ENCODE results near the gene C7orf57. TPM values are rescaled to one million over a fixed set of nuclear protein-coding genes. Genes with fewer than 3 reads are reported as not detected.

C7orf57 gene
- total and polyA plus RNA-seq, 2 donors (not counting 3 experiments of a cell fraction or from before 2014, with no cell fraction given) = not detected

GRCh38 chr7:48035967-48036478 lies 680 bp downstream of the C7orf57 start:
- H3K9ac ChIP-seq (replicated peaks; ENCODE audit: extremely low read depth, insufficient read depth, low read length) = no peak overlapping the region
- peaks cover 6% of the 10 kb centered on the region for H3K4me1 ChIP-seq (ENCODE audit: control insufficient read depth, extremely low read depth, insufficient read depth, low read length)
- TF ChIP-seq MAX (IDR thresholded peaks at IDR 0.05; ENCODE audit: insufficient read depth, insufficient read length) = no peak
- TF ChIP-seq EZH2 (IDR thresholded peaks at IDR 0.05; ENCODE audit: borderline replicate concordance, low read depth, low read length, severe bottlenecking) = peak; percentile 58
- DNase-seq (ENCODE audit: low read depth, low spot score) (peak; percentile 34), FAIRE-seq (no peak)
- peak overlapping the region; percentile 19 to 51 (median 43) for H3K4me3 ChIP-seq (replicated peaks in 1 of 3; ENCODE audit: insufficient read depth in 1 of 3, low read depth in 1 of 3, low read length in 3 of 3)
- peak overlapping the region; percentile 62 for H3K4me2 ChIP-seq (ENCODE audit: insufficient read depth, low read length)
- dilution Hi-C loops (cut with MboI; ENCODE audit: extremely low pct_ligation_motif_present, low sequenced_read_pairs) = no loop called here
- ChIA-PET CTCF (interaction anchor here (0.6 to 5.0 kb wide), 7 partner anchors 9 to 74 kb away, joined by 3 to 25 read pairs (median 3); no protein-coding TSS in a partner anchor), POLR2A (no interaction called here)
- intact Hi-C loops (cut with micrococcal nuclease) = loop anchor here (1.0 to 5.0 kb wide), 4 partner anchors 45 to 89 kb away; partner anchors contain the start of gene PKD1L1
- peaks cover 16 to 23% of the 10 kb centered on the region in 2 experiments for H3K27me3 ChIP-seq (ENCODE audit: control insufficient read depth in 2 of 2, insufficient read depth in 2 of 2, low read length in 2 of 2)
- no peaks in the 10 kb centered on the region for H3K36me3 ChIP-seq (ENCODE audit: control insufficient read depth in 2 of 2, extremely low read depth in 1 of 2, insufficient read depth in 2 of 2, low read length in 2 of 2)
- no peaks in the 10 kb centered on the region for H3K9me3 ChIP-seq (replicated peaks; ENCODE audit: control insufficient read depth, insufficient read depth, low read length)
- H3K79me2 ChIP-seq (ENCODE audit: control insufficient read depth, insufficient read depth, low read length) = no peaks in the 10 kb centered on the region
- no peak overlapping the region for H3K27ac ChIP-seq (ENCODE audit: insufficient read depth, low read depth, low read length)
- no TSS peak for BruUV-seq (replicated peaks)
- no peaks in the 10 kb centered on the region for H4K20me1 ChIP-seq (replicated peaks; ENCODE audit: control insufficient read depth, extremely low read depth, insufficient read depth, low read length)
- H3K9me1 ChIP-seq (replicated peaks; ENCODE audit: control insufficient read depth, extremely low read depth, insufficient read depth, low read length) = no peaks in the 10 kb centered on the region
- H2AFZ ChIP-seq (ENCODE audit: low read depth, low read length) = peak overlapping the region; percentile 46

DNA sequence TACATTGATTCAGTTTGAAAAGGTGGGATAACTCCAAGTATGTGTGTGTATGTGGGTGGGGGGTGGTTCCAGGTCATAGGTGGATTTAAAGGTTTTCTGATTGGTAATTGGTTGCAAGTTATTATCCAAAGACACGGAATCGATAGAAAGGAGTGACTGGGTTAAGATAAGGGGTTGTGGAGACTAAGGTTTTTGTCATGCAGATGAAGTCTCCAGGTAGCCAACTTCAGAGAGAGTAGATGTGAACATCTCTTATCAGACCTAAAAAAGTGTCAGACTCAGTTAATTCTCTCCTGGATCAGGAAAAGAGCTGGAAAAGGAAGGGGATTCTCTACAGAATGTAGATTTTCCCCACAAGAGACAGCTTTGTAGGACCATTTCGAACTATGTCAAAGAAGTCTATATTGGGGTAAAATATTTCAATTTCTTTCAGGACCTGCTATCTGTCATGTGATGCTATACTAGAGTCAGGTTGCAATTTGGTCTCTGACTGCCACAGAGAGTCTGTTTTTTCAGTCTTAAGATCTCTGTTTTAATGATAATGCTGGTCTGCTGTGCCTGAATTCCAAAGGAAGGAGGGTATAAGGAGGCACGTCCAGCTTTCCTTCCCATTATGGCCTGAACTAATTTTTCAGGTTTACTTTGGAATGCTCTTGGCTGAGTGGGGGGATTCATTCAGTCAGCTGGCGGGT lies 3.6 kb downstream of the C7orf57 start:
- Histone ChIP-seq H3K4me1 (ENCODE audit: control insufficient read depth, extremely low read depth, insufficient read depth, low read length) (peaks cover 25% of the 10 kb centered on the region), H3K79me2 (ENCODE audit: control insufficient read depth, insufficient read depth, low read length) (no peaks in the 10 kb centered on the region), H3K36me3 (ENCODE audit: control insufficient read depth in 2 of 2, extremely low read depth in 1 of 2, insufficient read depth in 2 of 2, low read length in 2 of 2) (no peaks in the 10 kb centered on the region), H3K4me3 (replicated peaks in 1 of 3; ENCODE audit: insufficient read depth in 1 of 3, low read depth in 1 of 3, low read length in 3 of 3) (no peak overlapping the region), H3K9me1 (replicated peaks; ENCODE audit: control insufficient read depth, extremely low read depth, insufficient read depth, low read length) (no peaks in the 10 kb centered on the region), H3K9ac (replicated peaks; ENCODE audit: extremely low read depth, insufficient read depth, low read length) (no peak overlapping the region), H4K20me1 (replicated peaks; ENCODE audit: control insufficient read depth, extremely low read depth, insufficient read depth, low read length) (no peaks in the 10 kb centered on the region), H3K27me3 (ENCODE audit: control insufficient read depth in 2 of 2, insufficient read depth in 2 of 2, low read length in 2 of 2) (peaks cover 13 to 16% of the 10 kb centered on the region in 2 experiments), H3K27ac (ENCODE audit: insufficient read depth, low read depth, low read length) (no peak overlapping the region), H2AFZ (ENCODE audit: low read depth, low read length) (no peak overlapping the region), H3K4me2 (ENCODE audit: insufficient read depth, low read length) (no peak overlapping the region), H3K9me3 (replicated peaks; ENCODE audit: control insufficient read depth, insufficient read depth, low read length) (no peaks in the 10 kb centered on the region)
- ChIA-PET CTCF (interaction anchor here (1.0 kb wide), 1 partner anchor 48 kb away, joined by 3 read pairs; no protein-coding TSS in a partner anchor), POLR2A (no interaction called here)
- TF ChIP-seq GATA2 (IDR thresholded peaks at IDR 0.05; ENCODE audit: insufficient read depth, insufficient read length, low read depth, low read length) = no peak
- TF ChIP-seq POLR2A (IDR thresholded peaks at IDR 0.05; ENCODE audit: low read depth, low read length) = no peak
- TF ChIP-seq JUN (IDR thresholded peaks at IDR 0.05; ENCODE audit: borderline replicate concordance, insufficient read depth, insufficient read length, low read depth) = no peak
- TF ChIP-seq MAX (IDR thresholded peaks at IDR 0.05; ENCODE audit: insufficient read depth, insufficient read length) = no peak
- TF ChIP-seq POLR2AphosphoS5 (IDR thresholded peaks at IDR 0.05; ENCODE audit: insufficient read depth, low read depth, low read length) = no peak
- TF ChIP-seq CTCF (IDR thresholded peaks at IDR 0.05; ENCODE audit: extremely low read depth in 1 of 2, insufficient read depth in 1 of 2, low read depth in 1 of 2, low read length in 2 of 2) = no peak
- TF ChIP-seq EZH2 (IDR thresholded peaks at IDR 0.05; ENCODE audit: borderline replicate concordance, low read depth, low read length, severe bottlenecking) = no peak
- no peak for TF ChIP-seq FOS (IDR thresholded peaks at IDR 0.05; ENCODE audit: borderline replicate concordance, insufficient read depth, low read length)
- TF ChIP-seq MYC (IDR thresholded peaks at IDR 0.05; ENCODE audit: low read depth, low read length) = no peak
- no peak for FAIRE-seq
- no peak for DNase-seq (ENCODE audit: low read depth, low spot score)
- dilution Hi-C loops (cut with MboI; ENCODE audit: extremely low pct_ligation_motif_present, low sequenced_read_pairs) (no loop called here), intact Hi-C loops (cut with micrococcal nuclease) (loop anchor here (5.0 kb wide), 1 partner anchor 92 kb away; the partner anchor contains the start of gene PKD1L1)
- no TSS peak for BruUV-seq (replicated peaks)
